DND-41 (cell line): ENCODE data around the gene MRNIP.
"Not testable (repeated sequence)": the region's sequence is repeated elsewhere in the genome, so short reads cannot be mapped to it uniquely, and the experiment has no call there.

ENCODE experiments used
- ATAC-seq: fragments of 200-7000 bp; cut with Tn5 transposase; 3 replicates; pipeline ENCODE4 v1.9.1; 2021; ENCODE audit warnings: low read depth; ENCODE audit not compliant: insufficient read depth
- DNase-seq: peaks from one replicate; pipeline ENCODE4 v3.0.0-alpha.2; 2020
- H2AFZ ChIP-seq: 2 replicates; pipeline ENCODE4 v1.6.0; 2012; ENCODE audit warnings: low read depth, low read length
- H3K27ac ChIP-seq: 2 replicates; pipeline ENCODE4 v1.5.1; 2012; ENCODE audit warnings: low read length, inconsistent platforms
- H3K27me3 ChIP-seq: fragments of 200-600 bp; sonication (generic); 2 replicates; pipeline ENCODE4 v1.6.0; 2012; ENCODE audit warnings: low read length, mild to moderate bottlenecking, inconsistent platforms; ENCODE audit not compliant: insufficient read depth, poor library complexity
- H3K36me3 ChIP-seq: 2 replicates; pipeline ENCODE4 v1.5.1; 2012; ENCODE audit warnings: low read length, inconsistent platforms; ENCODE audit not compliant: insufficient read depth
- H3K4me1 ChIP-seq: 2 replicates; pipeline ENCODE4 v1.5.1; 2012; ENCODE audit warnings: mild to moderate bottlenecking, low read length; ENCODE audit not compliant: insufficient read depth
- H3K4me2 ChIP-seq: 2 replicates; pipeline ENCODE4 v1.6.0; 2012; ENCODE audit warnings: mild to moderate bottlenecking, moderate library complexity, low read length, inconsistent platforms; ENCODE audit not compliant: insufficient read depth
- H3K4me3 ChIP-seq, 2 experiments: fragments of 200-600 bp in 1 of 2; shearing (Covaris generic) in 1 of 2; 2 replicates each; pipeline ENCODE4 v1.5.1; 2012 to 2016; ENCODE audit warnings: inconsistent platforms in 2 of 2, low read length in 2 of 2, mild to moderate bottlenecking in 2 of 2, low read depth in 1 of 2, moderate library complexity in 1 of 2
- H3K79me2 ChIP-seq: 2 replicates; pipeline ENCODE4 v1.6.0; 2012; ENCODE audit warnings: low read length, inconsistent platforms; ENCODE audit not compliant: insufficient read depth
- H3K9ac ChIP-seq: 2 replicates; pipeline ENCODE4 v1.6.0; 2012; ENCODE audit warnings: low read depth, mild to moderate bottlenecking, inconsistent platforms, low read length, moderate library complexity
- H3K9me3 ChIP-seq: 2 replicates; pipeline ENCODE4 v1.5.1; 2012; ENCODE audit warnings: low read length, moderate library complexity, mild to moderate bottlenecking, inconsistent platforms; ENCODE audit not compliant: insufficient read depth, severe bottlenecking
- H4K20me1 ChIP-seq: 2 replicates; pipeline ENCODE4 v1.6.0; 2012; ENCODE audit warnings: low read length; ENCODE audit not compliant: insufficient read depth
- EZH2 ChIP-seq: IDR thresholded peaks from 3 replicates; pipeline ENCODE4 v1.6.1; 2012; ENCODE audit warnings: borderline replicate concordance, low read depth, mild to moderate bottlenecking, moderate library complexity, low read length, inconsistent platforms; ENCODE audit not compliant: severe bottlenecking
- TF ChIP-seq, protein P1 (sequence below): IDR thresholded peaks from 2 replicates; pipeline ENCODE4 v1.5.1; 2012; ENCODE audit warnings: borderline replicate concordance, low read length, moderate library complexity, mild to moderate bottlenecking; ENCODE audit not compliant: poor library complexity, severe bottlenecking; ENCODE audit errors: extremely low read depth

The MRNIP gene

DNA sequence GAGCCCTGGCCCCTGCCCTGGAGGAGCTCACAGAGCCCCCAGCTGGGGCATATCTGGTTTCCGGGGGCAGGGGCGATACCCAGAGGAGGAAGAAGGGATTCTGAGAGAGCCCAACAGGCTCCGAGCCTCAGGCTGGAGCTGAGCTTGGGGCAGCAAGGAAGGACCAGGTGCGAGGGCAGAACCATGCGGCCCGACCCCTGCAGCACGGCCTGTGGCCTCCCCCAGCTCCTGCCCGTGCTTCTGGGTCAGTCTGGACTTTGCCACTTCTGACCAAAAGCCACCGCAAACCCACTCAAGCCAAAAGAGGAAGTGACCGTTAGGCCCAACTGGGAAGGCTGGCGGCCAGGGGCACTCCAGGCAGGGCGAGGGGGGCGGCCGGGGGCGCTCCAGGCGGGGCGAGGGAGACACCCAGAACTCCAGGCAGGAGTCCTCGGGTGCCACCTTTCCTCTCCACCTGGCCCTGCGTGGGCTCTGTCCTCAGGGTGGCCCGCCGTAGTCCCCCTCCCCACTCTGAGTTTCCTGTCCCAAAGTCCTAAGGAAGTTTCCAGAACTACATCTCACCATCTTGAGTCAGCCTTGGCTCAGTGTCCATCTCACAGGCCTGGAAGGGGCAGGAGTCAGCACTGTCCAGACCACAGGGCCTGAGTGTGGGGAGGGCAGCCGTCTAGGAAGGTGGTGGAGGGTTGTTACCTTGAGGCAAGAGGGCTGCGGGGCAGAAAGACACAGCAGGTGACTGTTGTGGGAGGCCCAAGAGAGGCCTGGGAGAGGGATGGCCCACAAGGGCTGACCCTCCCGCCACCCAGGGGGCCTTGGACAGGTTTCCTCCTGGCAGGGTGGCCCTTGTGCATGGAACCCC is 65.8 kb downstream of the MRNIP start:
- no peaks in the 10 kb centered on the region for H3K79me2 ChIP-seq
- no peak overlapping the region for H3K27ac ChIP-seq
- H4K20me1 ChIP-seq: peaks cover 13% of the 10 kb centered on the region
- no peaks in the 10 kb centered on the region for H3K9me3 ChIP-seq
- no peak overlapping the region for H3K9ac ChIP-seq
- H3K4me3 ChIP-seq: no peak overlapping the region
- H3K4me2 ChIP-seq: no peak overlapping the region
- peaks cover 24% of the 10 kb centered on the region for H3K4me1 ChIP-seq
- ATAC-seq (no peak), DNase-seq (no peak)
- TF ChIP-seq, protein P1, sequence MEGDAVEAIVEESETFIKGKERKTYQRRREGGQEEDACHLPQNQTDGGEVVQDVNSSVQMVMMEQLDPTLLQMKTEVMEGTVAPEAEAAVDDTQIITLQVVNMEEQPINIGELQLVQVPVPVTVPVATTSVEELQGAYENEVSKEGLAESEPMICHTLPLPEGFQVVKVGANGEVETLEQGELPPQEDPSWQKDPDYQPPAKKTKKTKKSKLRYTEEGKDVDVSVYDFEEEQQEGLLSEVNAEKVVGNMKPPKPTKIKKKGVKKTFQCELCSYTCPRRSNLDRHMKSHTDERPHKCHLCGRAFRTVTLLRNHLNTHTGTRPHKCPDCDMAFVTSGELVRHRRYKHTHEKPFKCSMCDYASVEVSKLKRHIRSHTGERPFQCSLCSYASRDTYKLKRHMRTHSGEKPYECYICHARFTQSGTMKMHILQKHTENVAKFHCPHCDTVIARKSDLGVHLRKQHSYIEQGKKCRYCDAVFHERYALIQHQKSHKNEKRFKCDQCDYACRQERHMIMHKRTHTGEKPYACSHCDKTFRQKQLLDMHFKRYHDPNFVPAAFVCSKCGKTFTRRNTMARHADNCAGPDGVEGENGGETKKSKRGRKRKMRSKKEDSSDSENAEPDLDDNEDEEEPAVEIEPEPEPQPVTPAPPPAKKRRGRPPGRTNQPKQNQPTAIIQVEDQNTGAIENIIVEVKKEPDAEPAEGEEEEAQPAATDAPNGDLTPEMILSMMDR: no peak
- TF ChIP-seq EZH2: no peak
- peaks cover 11% of the 10 kb centered on the region; the same call in 1 of the 2 replicates for H3K36me3 ChIP-seq
- no peaks in the 10 kb centered on the region for H3K27me3 ChIP-seq
- H2AFZ ChIP-seq: no peak overlapping the region

DNA sequence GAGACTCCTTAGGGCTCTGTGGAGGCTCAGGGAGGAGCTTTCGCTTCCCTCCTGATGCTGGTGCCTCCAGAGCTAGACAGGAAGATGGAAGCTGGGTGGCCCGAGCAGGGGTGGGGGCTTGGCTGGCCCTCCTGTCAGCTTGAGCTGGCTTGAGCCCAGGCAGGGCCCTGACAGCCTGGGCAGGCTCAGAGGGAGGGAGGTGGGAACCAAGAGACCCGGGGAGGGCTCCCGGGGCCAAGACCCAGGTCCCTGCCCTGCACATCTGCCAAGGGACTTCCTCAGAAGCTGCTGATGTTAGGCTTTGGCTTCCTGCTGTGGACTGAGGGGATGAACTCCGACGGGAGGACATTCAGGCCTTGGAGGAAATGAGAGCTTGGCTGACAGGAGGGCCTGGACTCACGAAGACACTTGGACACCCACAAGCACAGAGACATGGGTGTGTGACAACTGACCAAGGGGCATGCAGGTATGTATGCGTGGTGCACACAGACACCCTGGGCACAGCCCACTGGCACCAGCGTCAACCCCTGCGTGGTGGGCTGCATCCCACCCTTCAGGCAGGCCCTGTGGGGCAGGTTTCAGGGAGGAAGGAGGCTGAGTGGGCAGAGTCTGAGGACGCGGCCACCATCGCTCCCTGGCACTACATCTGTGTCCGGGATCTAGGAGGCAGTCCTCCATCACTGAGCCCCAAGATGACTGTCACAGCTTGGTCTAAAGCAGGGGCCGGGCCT is 66.6 kb downstream of the MRNIP start:
- peaks cover 5% of the 10 kb centered on the region; the same call in 1 of the 2 replicates for H3K36me3 ChIP-seq
- no peak overlapping the region for H2AFZ ChIP-seq
- DNase-seq (no peak), ATAC-seq (no peak)
- peaks cover 13% of the 10 kb centered on the region for H4K20me1 ChIP-seq
- peaks cover 24% of the 10 kb centered on the region for H3K4me1 ChIP-seq
- no peaks in the 10 kb centered on the region for H3K9me3 ChIP-seq
- no peaks in the 10 kb centered on the region for H3K27me3 ChIP-seq
- TF ChIP-seq EZH2: no peak
- TF ChIP-seq, protein P1: no peak
- H3K27ac ChIP-seq: no peak overlapping the region
- H3K4me3 ChIP-seq: no peak overlapping the region
- H3K9ac ChIP-seq: no peak overlapping the region
- no peaks in the 10 kb centered on the region for H3K79me2 ChIP-seq
- no peak overlapping the region for H3K4me2 ChIP-seq

DNA sequence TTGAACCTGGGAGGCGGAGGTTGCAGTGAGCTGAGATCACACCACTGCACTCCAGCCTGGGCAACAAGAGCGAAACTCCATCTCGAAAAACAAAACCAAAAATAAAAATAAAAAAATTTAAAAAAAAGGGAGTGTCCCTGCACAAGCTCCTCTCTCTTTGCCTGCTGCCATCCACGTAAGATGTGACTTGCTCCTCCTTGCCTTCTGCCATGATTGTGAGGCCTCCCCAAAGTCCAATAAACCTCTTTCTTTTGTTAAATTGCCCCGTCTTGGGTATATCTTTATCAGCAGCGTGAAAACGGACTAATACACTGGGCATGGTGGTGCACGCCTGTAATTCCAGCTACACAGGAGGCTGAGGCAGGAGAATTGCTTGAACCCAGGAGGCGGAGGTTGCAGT is 69.3 kb downstream of the MRNIP start:
- H3K36me3 ChIP-seq, H3K27me3 ChIP-seq, H3K27ac ChIP-seq, H4K20me1 ChIP-seq, H3K4me2 ChIP-seq, H2AFZ ChIP-seq, ATAC-seq, H3K9me3 ChIP-seq, H3K4me1 ChIP-seq, DNase-seq, H3K4me3 ChIP-seq, H3K9ac ChIP-seq, H3K79me2 ChIP-seq: not testable (repeated sequence)
